ENCODE measurements around the gene TSPAN2.

GRCh38 chr1:115023593-115023992 lies 65.7 kb downstream of the TSPAN2 start:
- TF ChIP-seq, protein P1, sequence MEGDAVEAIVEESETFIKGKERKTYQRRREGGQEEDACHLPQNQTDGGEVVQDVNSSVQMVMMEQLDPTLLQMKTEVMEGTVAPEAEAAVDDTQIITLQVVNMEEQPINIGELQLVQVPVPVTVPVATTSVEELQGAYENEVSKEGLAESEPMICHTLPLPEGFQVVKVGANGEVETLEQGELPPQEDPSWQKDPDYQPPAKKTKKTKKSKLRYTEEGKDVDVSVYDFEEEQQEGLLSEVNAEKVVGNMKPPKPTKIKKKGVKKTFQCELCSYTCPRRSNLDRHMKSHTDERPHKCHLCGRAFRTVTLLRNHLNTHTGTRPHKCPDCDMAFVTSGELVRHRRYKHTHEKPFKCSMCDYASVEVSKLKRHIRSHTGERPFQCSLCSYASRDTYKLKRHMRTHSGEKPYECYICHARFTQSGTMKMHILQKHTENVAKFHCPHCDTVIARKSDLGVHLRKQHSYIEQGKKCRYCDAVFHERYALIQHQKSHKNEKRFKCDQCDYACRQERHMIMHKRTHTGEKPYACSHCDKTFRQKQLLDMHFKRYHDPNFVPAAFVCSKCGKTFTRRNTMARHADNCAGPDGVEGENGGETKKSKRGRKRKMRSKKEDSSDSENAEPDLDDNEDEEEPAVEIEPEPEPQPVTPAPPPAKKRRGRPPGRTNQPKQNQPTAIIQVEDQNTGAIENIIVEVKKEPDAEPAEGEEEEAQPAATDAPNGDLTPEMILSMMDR (IDR thresholded peaks at IDR 0.05), result no peak
- TF ChIP-seq EP300 (IDR thresholded peaks at IDR 0.05) (no peak), POLR2A (IDR thresholded peaks at IDR 0.05) (no peak), POLR2AphosphoS5 (IDR thresholded peaks at IDR 0.05) (no peak)
